Stimulated activated CD4-positive, alpha-beta T cell treated with anti-CD3 and anti-CD28 coated beads, Interleukin-12 subunit alpha, Interleukin-12 subunit beta, amount 100 ng/mL, for 48 hours (primary cell): ENCODE results near the gene GRM8.

ENCODE experiments used
- DNase-seq, 3 donors: peaks; one replicate each; pipeline ENCODE4 v3.0.0-alpha.2; 2020; ENCODE audit warnings: low read depth in 2 of 3, low spot score in 1 of 3

Gene GRM8

GRCh38 chr7:127035203-127035849 is 217.4 kb downstream of the GRM8 start:
- DNase-seq = no peak

GRCh38 chr7:127034186-127034806 is 218.4 kb downstream of the GRM8 start:
- DNase-seq = no peak

GRCh38 chr7:127029823-127030222 is 222.9 kb downstream of the GRM8 start:
- no peak for DNase-seq

- no peak for DNase-seq
Observed at GRCh38 chr7:127021857-127022256, 230.9 kb downstream of the GRM8 start.

- DNase-seq = no peak
Observed at GRCh38 chr7:127021019-127021738, 231.6 kb downstream of the GRM8 start.

- no peak for DNase-seq
Observed at GRCh38 chr7:127018889-127019288, 233.9 kb downstream of the GRM8 start.

- no peak for DNase-seq
Observed at GRCh38 chr7:127017196-127017595, 235.5 kb downstream of the GRM8 start.

- no peak for DNase-seq
Observed at GRCh38 chr7:127000725-127001124, 252.0 kb downstream of the GRM8 start.

GRCh38 chr7:126996659-126997058 is 256.1 kb downstream of the GRM8 start:
- no peak for DNase-seq

- DNase-seq = no peak
Observed at GRCh38 chr7:126993626-126994213, 259.0 kb downstream of the GRM8 start.

- no peak for DNase-seq
Observed at GRCh38 chr7:126988022-126988421, 264.7 kb downstream of the GRM8 start.

GRCh38 chr7:126979722-126980121 is 273.0 kb downstream of the GRM8 start:
- DNase-seq = no peak

- DNase-seq = no peak
Observed at GRCh38 chr7:126978865-126979264, 273.9 kb downstream of the GRM8 start.

GRCh38 chr7:126973066-126973465 is 279.7 kb downstream of the GRM8 start:
- no peak for DNase-seq

GRCh38 chr7:126972571-126972970 is 280.2 kb downstream of the GRM8 start:
- no peak for DNase-seq

GRCh38 chr7:126959649-126960048 is 293.1 kb downstream of the GRM8 start:
- no peak for DNase-seq

GRCh38 chr7:126958367-126958766 is 294.4 kb downstream of the GRM8 start:
- DNase-seq = no peak

GRCh38 chr7:126957443-126957842 is 295.3 kb downstream of the GRM8 start:
- DNase-seq = no peak

- no peak for DNase-seq
Observed at GRCh38 chr7:126953461-126953860, 299.3 kb downstream of the GRM8 start.

- DNase-seq = no peak
Observed at GRCh38 chr7:126948664-126949063, 304.1 kb downstream of the GRM8 start.

- no peak for DNase-seq
Observed at GRCh38 chr7:126940723-126941307, 311.9 kb downstream of the GRM8 start.

GRCh38 chr7:126937171-126937570 is 315.6 kb downstream of the GRM8 start:
- DNase-seq = no peak
